Esophagus muscularis mucosa (tissue), 4 donors: Measurements from ENCODE around the gene GTF2H3. TPM values are rescaled to one million over a fixed set of nuclear protein-coding genes. Genes with fewer than 3 reads are reported as not detected.

Experiments
- DNase-seq: peaks from one replicate; pipeline ENCODE4 v3.0.0-alpha.2; 2017; ENCODE audit errors: extremely low spot score
- H3K27ac ChIP-seq, 4 donors: fragments of 200-600 bp; sonication (generic); replicated peaks in 1 of 4; 1 replicate in 3 of 4; 2 replicates in 1 of 4; pipeline ENCODE4 v1.5.1; 2016 to 2019; ENCODE audit warnings: mild to moderate bottlenecking in 1 of 4
- H3K27me3 ChIP-seq, 4 donors: fragments of 200-600 bp; sonication (generic); one replicate each; pipeline versions ENCODE4 v1.5.1 to v1.6.0; 2016 to 2019
- H3K36me3 ChIP-seq, 4 donors: fragments of 200-600 bp; sonication (generic); one replicate each; pipeline ENCODE4 v1.5.1; 2016 to 2019
- H3K4me1 ChIP-seq, 4 donors: fragments of 200-600 bp; sonication (generic); one replicate each; pipeline ENCODE4 v1.5.1; 2016 to 2019
- H3K4me3 ChIP-seq, 4 donors: fragments of 200-600 bp; sonication (generic); 1 replicate in 2 of 4; 2 replicates in 2 of 4; pipeline ENCODE4 v1.5.1; 2016 to 2019; ENCODE audit warnings: mild to moderate bottlenecking in 4 of 4, moderate library complexity in 1 of 4
- H3K9me3 ChIP-seq, 4 donors: fragments of 200-600 bp; sonication (generic); 1 replicate in 3 of 4; 2 replicates in 1 of 4; pipeline ENCODE4 v1.5.1; 2016 to 2019
- CTCF ChIP-seq, 3 experiments: fragments of 200-600 bp in 2 of 3; fragments of 450-650 bp in 1 of 3; sonication (generic) in 2 of 3; IDR thresholded peaks; one replicate each; pipeline ENCODE4 v1.5.1; 2017 to 2019; ENCODE audit warnings: antibody characterized with exemption in 3 of 3, mild to moderate bottlenecking in 2 of 3, moderate library complexity in 1 of 3
- EP300 ChIP-seq: sonication (generic); formaldehyde crosslinking; IDR thresholded peaks from one replicate; pipeline ENCODE4 v1.6.1; 2017; ENCODE audit warnings: antibody characterized with exemption
- POLR2A ChIP-seq: fragments of 450-650 bp; IDR thresholded peaks from one replicate; pipeline ENCODE4 v1.6.1; 2017; ENCODE audit warnings: antibody characterized with exemption, moderate library complexity, mild to moderate bottlenecking, low read depth
- POLR2AphosphoS5 ChIP-seq, 2 donors: sonication (generic); formaldehyde crosslinking; IDR thresholded peaks; one replicate each; pipeline ENCODE4 v1.6.1; 2017; ENCODE audit warnings: antibody characterized with exemption in 2 of 2
- WGBS: methylation state at CpG from one replicate; pipeline ENCODE4 v1.1.5; 2018; 5-methylcytosine and 5-hydroxymethylcytosine counted together
- intact Hi-C: fragments of 100-400 bp; cut with DNase I; formaldehyde crosslinking; loops from one replicate; pipeline ENCODE4 v1.15.1; 2023
- total RNA-seq, 4 donors: library from RNA; depleted of rRNA; stranded (reverse); fragments of >200 nt; gene quantifications; one replicate each; pipeline versions ENCODE4 v1.1.0 to v1.2.1, GENCODE V29; 2016

The GTF2H3 gene
- total RNA-seq, 4 donors from 2014 or later: 9.9 to 24.3 (median 18.7) TPM

DNA sequence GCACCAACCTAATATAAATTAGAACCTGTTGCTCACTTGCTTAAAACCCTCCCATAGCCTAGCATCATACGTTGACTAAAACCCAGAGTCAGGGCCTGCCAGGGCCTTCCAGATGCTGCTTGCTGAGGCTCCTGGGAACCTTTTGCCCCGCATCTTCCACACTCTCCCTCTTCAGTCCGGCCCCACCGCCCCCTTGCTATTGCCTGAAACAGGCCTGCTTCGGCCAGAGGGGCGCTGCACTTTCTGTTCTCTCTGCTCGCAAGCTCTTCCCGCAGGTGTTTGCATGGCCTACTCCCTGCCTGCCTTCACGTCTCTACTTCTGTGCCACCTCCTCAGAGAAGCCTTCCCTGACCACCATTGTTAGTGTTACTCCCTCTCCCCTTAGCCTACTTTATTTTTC lies 23.6 kb downstream of the GTF2H3 start:
- H3K4me3 ChIP-seq: no peak overlapping the region
- WGBS: 83% methylated on average over 9 of the region's 9 CpGs
- intact Hi-C loops: no loop called here
- H3K9me3 ChIP-seq: no peaks in the 10 kb centered on the region
- no peaks in the 10 kb centered on the region for H3K27me3 ChIP-seq
- TF ChIP-seq POLR2AphosphoS5 (IDR thresholded peaks at IDR 0.05): no peak
- TF ChIP-seq POLR2A: no peak
- no peak for TF ChIP-seq EP300
- TF ChIP-seq CTCF (IDR thresholded peaks at IDR 0.05): no peak
- no peak overlapping the region for H3K27ac ChIP-seq
- no peak for DNase-seq
- H3K36me3 ChIP-seq: peaks cover 26 to 88% (median 61%) of the 10 kb centered on the region in 4 donors
- no peaks in the 10 kb centered on the region for H3K4me1 ChIP-seq

- Histone ChIP-seq H3K27me3 (no peaks in the 10 kb centered on the region), H3K36me3 (peaks cover 22 to 79% (median 51%) of the 10 kb centered on the region in 4 donors), H3K27ac (no peak overlapping the region), H3K9me3 (no peaks in the 10 kb centered on the region), H3K4me1 (no peaks in the 10 kb centered on the region), H3K4me3 (no peak overlapping the region)
- WGBS: 76% methylated on average over 5 of the region's 5 CpGs
- intact Hi-C loops: no loop called here
- no peak for DNase-seq
- TF ChIP-seq CTCF (IDR thresholded peaks at IDR 0.05): no peak
- no peak for TF ChIP-seq POLR2A
- no peak for TF ChIP-seq POLR2AphosphoS5 (IDR thresholded peaks at IDR 0.05)
- no peak for TF ChIP-seq EP300
Measured at GRCh38 chr12:123659996-123660727, 26.5 kb downstream of the GTF2H3 start.

- TF ChIP-seq POLR2AphosphoS5 (IDR thresholded peaks at IDR 0.05) (no peak), POLR2A (no peak), EP300 (no peak), CTCF (IDR thresholded peaks at IDR 0.05) (no peak)
- Histone ChIP-seq H3K27me3 (no peaks in the 10 kb centered on the region), H3K9me3 (no peaks in the 10 kb centered on the region), H3K4me1 (peaks cover 11 to 20% (median 19%) of the 10 kb centered on the region in 4 donors), H3K27ac (no peak overlapping the region), H3K4me3 (no peak overlapping the region), H3K36me3 (peaks cover 0 to 11% (median 3%) of the 10 kb centered on the region in 4 donors)
- intact Hi-C loops: no loop called here
- 79% methylated on average over 8 of the region's 8 CpGs for WGBS
- DNase-seq: no peak
Measured at GRCh38 chr12:123667771-123668170, 34.1 kb downstream of the GTF2H3 start.

DNA sequence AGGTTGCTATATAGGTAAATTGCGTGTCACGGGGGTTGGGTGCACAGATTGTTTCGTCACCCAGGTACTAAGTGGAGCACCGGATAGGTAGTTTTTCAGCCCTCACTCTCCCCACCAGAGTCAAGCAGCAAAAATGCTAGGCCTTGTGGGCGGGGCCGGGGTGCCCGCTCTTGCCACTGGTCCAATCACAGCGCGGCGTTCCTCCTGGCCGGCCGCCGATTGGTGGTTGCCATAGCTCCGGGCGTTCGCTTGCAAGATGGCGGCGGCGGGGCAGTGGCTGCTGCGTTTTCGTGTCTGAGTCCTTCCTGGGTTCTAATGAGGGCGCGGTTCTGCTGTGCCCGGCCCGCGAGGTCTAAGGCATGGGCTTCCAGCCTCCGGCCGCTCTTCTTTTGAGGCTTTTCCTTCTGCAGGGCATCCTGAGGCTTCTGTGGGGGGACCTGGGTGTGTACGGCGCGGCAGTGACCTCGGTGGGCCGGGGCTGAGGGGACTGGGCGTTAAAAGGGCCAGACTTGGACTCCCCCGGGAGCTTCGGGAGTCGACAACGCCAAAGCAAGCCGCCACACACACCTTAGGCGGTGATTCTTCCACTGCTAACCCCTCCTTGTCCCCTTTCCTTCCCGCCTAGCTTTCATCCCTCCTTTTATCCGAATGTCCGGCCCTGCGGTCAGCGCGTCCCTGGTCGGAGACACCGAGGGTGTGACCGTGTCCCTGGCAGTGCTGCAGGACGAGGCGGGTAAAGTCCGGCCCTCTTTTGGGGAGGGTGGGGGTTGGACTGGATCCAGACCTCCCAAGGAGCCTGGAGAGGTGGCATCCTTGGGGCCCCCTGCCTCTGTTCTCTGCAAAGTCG lies 37.5 kb downstream of the GTF2H3 start, which contains the start of gene TCTN2:
TSS of gene TCTN2 (plus strand) at position 232 of the 847 bp plus-strand sequence. CDS start at position 360, 128 bp downstream.
- Histone ChIP-seq H3K36me3 (peaks cover 10 to 31% (median 25%) of the 10 kb centered on the region in 4 donors), H3K27me3 (no peaks in the 10 kb centered on the region), H3K4me1 (peaks cover 11 to 23% (median 20%) of the 10 kb centered on the region in 4 donors), H3K27ac (peak within 1 kb of the TSS; percentile 49 to 70 (median 58)), H3K4me3 (peak within 1 kb of the TSS; percentile 77 to 97 (median 90)), H3K9me3 (no peaks in the 10 kb centered on the region)
- intact Hi-C loops: no loop called here
- 1% methylated on average over 39 of the region's 53 CpGs for WGBS
- DNase-seq: peak; percentile 100
- peak; percentile 37 to 71 for TF ChIP-seq POLR2AphosphoS5 (IDR thresholded peaks at IDR 0.05)
- no peak for TF ChIP-seq POLR2A

GRCh38 chr12:123671876-123672275 lies 38.2 kb downstream of the GTF2H3 start:
- Histone ChIP-seq H3K36me3 (peaks cover 10 to 35% (median 27%) of the 10 kb centered on the region in 4 donors), H3K4me1 (peaks cover 11 to 23% (median 20%) of the 10 kb centered on the region in 4 donors), H3K4me3 (peak overlapping the region; percentile 77 to 97 (median 90)), H3K27ac (peak overlapping the region in 1 of 4 donors; percentile 66), H3K9me3 (no peaks in the 10 kb centered on the region), H3K27me3 (no peaks in the 10 kb centered on the region)
- no peak for TF ChIP-seq POLR2A
- no peak for TF ChIP-seq EP300
- 55% methylated on average over 6 of the region's 6 CpGs for WGBS
- intact Hi-C loops: no loop called here
- no peak for DNase-seq
